ENCODE data around the gene GABRG3. TPM values are rescaled to one million over a fixed set of nuclear protein-coding genes. Genes with fewer than 3 reads are reported as not detected.

The GABRG3 gene
- total and polyA plus RNA-seq, 4 donors, result 0.02 to 0.19 TPM; not detected in 2

DNA sequence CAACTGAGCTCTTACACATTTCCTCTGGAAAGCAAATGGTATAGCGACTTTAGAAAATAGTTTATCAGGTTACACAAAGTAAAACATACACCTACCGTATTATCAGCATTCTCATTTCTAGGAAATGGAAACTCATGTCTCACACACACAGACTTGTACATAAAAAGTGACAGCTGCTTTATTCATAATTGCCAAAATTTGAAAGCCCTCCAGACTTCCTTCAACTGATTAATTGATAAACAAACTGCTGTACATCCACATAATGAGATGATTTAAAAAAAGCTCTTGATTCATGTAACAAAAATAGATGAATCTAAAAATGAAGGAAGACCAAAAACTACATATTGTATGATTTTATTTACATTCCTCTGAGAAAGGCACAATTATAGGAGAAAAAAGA is 425.5 kb downstream of the GABRG3 start:
- Histone ChIP-seq H3K27me3 (ENCODE audit: control insufficient read depth in 4 of 4, insufficient read depth in 4 of 4, low read length in 3 of 4) (no peaks in the 10 kb centered on the region), H3K36me3 (ENCODE audit: control insufficient read depth in 4 of 4, insufficient read depth in 3 of 4, low read depth in 1 of 4, low read length in 3 of 4) (no peaks in the 10 kb centered on the region), H3K9me3 (ENCODE audit: control insufficient read depth in 4 of 4, low read length in 3 of 4) (no peaks in the 10 kb centered on the region), H3K9ac (ENCODE audit: low read depth in 1 of 2, low read length in 2 of 2) (no peak overlapping the region), H3K4me1 (ENCODE audit: control insufficient read depth in 4 of 4, insufficient read depth in 4 of 4, low read length in 3 of 4) (no peaks in the 10 kb centered on the region), H3K4me3 (ENCODE audit: low read depth in 1 of 3, low read length in 3 of 3) (no peak overlapping the region), H3K27ac (ENCODE audit: low read depth in 1 of 2, low read length in 2 of 2) (no peak overlapping the region)
- 79% methylated on average over 2 of the region's 2 CpGs for WGBS
- TF ChIP-seq EGR1 (IDR thresholded peaks at IDR 0.05; ENCODE audit: low read depth in 2 of 2) (no peak), CTCF (IDR thresholded peaks at IDR 0.05; ENCODE audit: low read depth, low read length, missing input control) (no peak), FOXA2 (IDR thresholded peaks at IDR 0.05) (no peak), YY1 (IDR thresholded peaks at IDR 0.05) (no peak)
- no peak for DNase-seq (ENCODE audit: low spot score)

DNA sequence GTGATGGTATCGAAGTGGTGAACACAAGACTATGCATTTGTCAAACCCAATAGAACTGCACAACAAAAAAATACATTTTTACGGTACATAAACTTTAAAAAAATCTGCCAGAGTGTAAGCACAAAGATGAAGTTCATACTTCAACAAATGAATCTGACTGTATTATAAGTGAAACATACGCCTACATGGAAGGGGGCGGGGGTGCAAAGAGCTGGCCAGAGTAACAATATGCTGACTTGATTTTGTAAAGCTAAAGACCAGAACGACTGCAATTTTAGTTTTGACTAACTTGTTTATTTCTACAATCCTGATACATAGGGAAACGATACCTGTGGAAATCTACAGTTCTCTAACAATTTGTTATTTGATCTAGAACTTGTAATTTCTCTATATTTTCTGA is 426.0 kb downstream of the GABRG3 start:
- Histone ChIP-seq H3K27ac (ENCODE audit: low read depth in 1 of 2, low read length in 2 of 2) (no peak overlapping the region), H3K4me3 (ENCODE audit: low read depth in 1 of 3, low read length in 3 of 3) (no peak overlapping the region), H3K27me3 (ENCODE audit: control insufficient read depth in 4 of 4, insufficient read depth in 4 of 4, low read length in 3 of 4) (no peaks in the 10 kb centered on the region), H3K36me3 (ENCODE audit: control insufficient read depth in 4 of 4, insufficient read depth in 3 of 4, low read depth in 1 of 4, low read length in 3 of 4) (no peaks in the 10 kb centered on the region), H3K4me1 (ENCODE audit: control insufficient read depth in 4 of 4, insufficient read depth in 4 of 4, low read length in 3 of 4) (no peaks in the 10 kb centered on the region), H3K9me3 (ENCODE audit: control insufficient read depth in 4 of 4, low read length in 3 of 4) (no peaks in the 10 kb centered on the region), H3K9ac (ENCODE audit: low read depth in 1 of 2, low read length in 2 of 2) (no peak overlapping the region)
- WGBS, result 82% methylated on average over 6 of the region's 6 CpGs
- DNase-seq (ENCODE audit: low spot score), result no peak
- TF ChIP-seq FOXA2 (IDR thresholded peaks at IDR 0.05) (no peak), JUND (IDR thresholded peaks at IDR 0.05) (no peak), YY1 (IDR thresholded peaks at IDR 0.05) (no peak), RXRA (IDR thresholded peaks at IDR 0.05) (no peak), EGR1 (IDR thresholded peaks at IDR 0.05; ENCODE audit: low read depth in 2 of 2) (no peak), RAD21 (IDR thresholded peaks at IDR 0.05) (no peak)
- TF ChIP-seq, protein P1, sequence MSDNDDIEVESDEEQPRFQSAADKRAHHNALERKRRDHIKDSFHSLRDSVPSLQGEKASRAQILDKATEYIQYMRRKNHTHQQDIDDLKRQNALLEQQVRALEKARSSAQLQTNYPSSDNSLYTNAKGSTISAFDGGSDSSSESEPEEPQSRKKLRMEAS (IDR thresholded peaks at IDR 0.05), result no peak

- H3K4me3 ChIP-seq (ENCODE audit: low read depth in 1 of 3, low read length in 3 of 3), result no peak overlapping the region
- 64% methylated on average over 8 of the region's 8 CpGs for WGBS
- no peaks in the 10 kb centered on the region for H3K36me3 ChIP-seq (ENCODE audit: control insufficient read depth in 4 of 4, insufficient read depth in 3 of 4, low read depth in 1 of 4, low read length in 3 of 4)
- no peaks in the 10 kb centered on the region for H3K9me3 ChIP-seq (ENCODE audit: control insufficient read depth in 4 of 4, low read length in 3 of 4)
- no peaks in the 10 kb centered on the region for H3K4me1 ChIP-seq (ENCODE audit: control insufficient read depth in 4 of 4, insufficient read depth in 4 of 4, low read length in 3 of 4)
- TF ChIP-seq RXRA (IDR thresholded peaks at IDR 0.05), result peak in 1 of 2 donors; percentile 31
- TF ChIP-seq, protein P2, sequence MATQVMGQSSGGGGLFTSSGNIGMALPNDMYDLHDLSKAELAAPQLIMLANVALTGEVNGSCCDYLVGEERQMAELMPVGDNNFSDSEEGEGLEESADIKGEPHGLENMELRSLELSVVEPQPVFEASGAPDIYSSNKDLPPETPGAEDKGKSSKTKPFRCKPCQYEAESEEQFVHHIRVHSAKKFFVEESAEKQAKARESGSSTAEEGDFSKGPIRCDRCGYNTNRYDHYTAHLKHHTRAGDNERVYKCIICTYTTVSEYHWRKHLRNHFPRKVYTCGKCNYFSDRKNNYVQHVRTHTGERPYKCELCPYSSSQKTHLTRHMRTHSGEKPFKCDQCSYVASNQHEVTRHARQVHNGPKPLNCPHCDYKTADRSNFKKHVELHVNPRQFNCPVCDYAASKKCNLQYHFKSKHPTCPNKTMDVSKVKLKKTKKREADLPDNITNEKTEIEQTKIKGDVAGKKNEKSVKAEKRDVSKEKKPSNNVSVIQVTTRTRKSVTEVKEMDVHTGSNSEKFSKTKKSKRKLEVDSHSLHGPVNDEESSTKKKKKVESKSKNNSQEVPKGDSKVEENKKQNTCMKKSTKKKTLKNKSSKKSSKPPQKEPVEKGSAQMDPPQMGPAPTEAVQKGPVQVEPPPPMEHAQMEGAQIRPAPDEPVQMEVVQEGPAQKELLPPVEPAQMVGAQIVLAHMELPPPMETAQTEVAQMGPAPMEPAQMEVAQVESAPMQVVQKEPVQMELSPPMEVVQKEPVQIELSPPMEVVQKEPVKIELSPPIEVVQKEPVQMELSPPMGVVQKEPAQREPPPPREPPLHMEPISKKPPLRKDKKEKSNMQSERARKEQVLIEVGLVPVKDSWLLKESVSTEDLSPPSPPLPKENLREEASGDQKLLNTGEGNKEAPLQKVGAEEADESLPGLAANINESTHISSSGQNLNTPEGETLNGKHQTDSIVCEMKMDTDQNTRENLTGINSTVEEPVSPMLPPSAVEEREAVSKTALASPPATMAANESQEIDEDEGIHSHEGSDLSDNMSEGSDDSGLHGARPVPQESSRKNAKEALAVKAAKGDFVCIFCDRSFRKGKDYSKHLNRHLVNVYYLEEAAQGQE (IDR thresholded peaks at IDR 0.05), result no peak
- no peaks in the 10 kb centered on the region for H3K27me3 ChIP-seq (ENCODE audit: control insufficient read depth in 4 of 4, insufficient read depth in 4 of 4, low read length in 3 of 4)
- DNase-seq (ENCODE audit: low spot score), result no peak
- H3K9ac ChIP-seq (ENCODE audit: low read depth in 1 of 2, low read length in 2 of 2), result no peak overlapping the region
- H3K27ac ChIP-seq (ENCODE audit: low read depth in 1 of 2, low read length in 2 of 2), result no peak overlapping the region
Measured at GRCh38 chr15:27398631-27399161, 427.7 kb downstream of the GABRG3 start.

All from liver (tissue), 9 donors.